GM12801 (cell line): ENCODE data around the gene VEZF1.

ENCODE experiments used
- CTCF ChIP-seq: IDR thresholded peaks from one replicate; pipeline ENCODE4 v1.5.1; 2011; ENCODE audit warnings: control low read depth; ENCODE audit not compliant: insufficient read length; ENCODE audit errors: extremely low read depth

VEZF1 gene

DNA sequence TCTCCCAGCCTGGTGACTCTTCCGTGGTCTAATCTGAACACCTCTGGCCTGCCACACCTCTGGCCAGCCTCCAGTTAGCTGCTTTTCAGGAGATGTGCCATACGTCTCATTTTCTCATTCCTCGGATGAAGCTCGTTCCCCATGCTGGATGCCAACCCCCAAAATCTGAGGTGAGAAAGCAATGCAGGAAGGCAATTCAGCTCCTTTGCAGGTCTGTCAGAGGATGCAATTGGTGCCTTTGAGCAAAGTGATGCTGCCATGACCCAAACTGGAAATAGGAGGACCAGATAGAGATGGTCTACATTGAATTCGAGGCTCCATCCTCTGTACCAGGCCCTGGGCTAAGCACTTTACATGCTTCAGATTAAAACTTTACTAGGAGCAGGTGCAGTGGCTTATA is 21.8 kb downstream of the VEZF1 start:
- no peak for TF ChIP-seq CTCF

GRCh38 chr17:57965521-57966160 is 22.4 kb downstream of the VEZF1 start:
- TF ChIP-seq CTCF: no peak

- no peak for TF ChIP-seq CTCF
These were observed 24.9 kb downstream of the VEZF1 start for GRCh38 chr17:57963149-57963511.

DNA sequence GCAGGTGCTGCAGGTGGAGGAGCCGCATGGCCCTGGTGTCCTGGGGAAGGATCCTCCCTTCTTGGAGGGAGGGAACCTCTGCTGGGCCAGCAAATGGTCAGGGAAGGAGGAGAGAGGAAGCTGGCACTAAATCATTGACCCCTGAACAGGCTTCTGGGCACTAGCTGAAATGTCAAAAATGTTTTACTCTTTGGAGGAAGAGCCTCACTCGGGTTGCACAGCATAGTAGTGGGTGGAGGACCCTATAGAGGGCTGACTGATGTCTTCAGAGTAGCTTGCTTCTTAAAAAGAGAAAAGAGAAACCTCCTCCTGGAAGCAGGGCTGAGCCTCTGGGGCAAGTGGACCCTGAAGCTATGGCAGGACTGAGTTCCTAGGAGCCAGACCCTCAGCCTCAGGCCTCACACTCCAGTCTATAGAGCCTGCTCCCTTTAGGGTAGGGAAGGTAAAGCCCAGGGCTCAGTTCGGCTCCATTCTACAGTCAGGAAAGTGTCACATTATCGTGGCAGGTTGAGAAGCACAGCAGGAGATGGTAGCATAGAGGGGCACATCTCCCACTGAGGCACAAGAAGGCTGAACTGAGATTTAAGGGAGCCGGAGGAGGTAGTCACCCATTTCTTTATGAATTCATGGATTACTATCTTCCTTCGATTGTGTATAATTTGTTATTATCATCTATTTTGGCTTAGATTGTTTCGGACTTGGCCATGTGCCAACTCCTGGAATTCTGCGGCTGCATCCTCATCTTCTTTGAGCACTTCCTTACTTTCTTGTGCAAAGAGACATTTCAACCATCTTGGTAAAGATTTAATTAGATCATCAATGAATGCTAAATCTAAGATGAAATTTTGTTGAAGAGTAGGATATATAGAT is 25.5 kb downstream of the VEZF1 start:
- TF ChIP-seq CTCF: no peak

DNA sequence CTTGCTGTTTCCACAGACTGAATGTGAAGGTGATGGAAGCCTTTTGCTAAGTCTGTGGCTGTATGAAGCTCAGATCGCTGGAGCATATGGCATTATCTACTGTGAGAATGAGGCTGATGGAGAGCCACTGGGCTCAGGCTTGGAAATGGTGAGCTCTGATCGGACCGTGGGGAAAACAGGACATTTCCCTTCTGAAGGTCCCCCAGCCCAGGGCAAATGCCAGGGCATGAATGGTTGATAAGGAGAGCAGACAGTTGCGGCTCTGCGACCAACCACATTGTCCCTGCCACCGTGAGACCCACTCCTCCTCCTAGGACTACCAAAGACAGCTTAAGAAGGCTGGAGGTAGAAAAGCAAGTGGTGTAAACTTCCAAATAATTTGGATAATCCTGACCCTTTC is 28.1 kb downstream of the VEZF1 start:
- no peak for TF ChIP-seq CTCF

DNA sequence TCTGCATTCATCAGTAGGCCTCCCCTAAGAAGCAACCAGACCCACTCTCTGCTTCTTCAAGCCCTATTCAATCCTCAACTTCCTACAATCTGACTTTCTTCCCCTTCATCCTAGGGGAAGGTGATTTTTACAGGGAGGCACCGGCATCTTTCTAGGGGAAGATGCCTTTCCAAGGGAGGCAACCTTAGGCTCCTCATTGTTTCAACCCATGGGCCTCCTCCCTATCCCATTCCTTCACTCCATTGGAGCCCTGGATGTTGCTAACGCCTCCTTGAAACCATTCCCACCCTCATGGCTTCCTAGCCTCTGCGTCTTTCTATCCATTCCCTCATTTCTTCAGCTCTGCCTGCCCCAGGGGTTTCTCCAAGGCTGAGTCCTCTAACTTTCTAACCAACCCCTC is 30.2 kb downstream of the VEZF1 start:
- TF ChIP-seq CTCF: no peak

- TF ChIP-seq CTCF: no peak
These were observed 30.8 kb downstream of the VEZF1 start for GRCh38 chr17:57957120-57957850.
